ENCODE data around the gene IRX4.

Gene IRX4

GRCh38 chr5:1880377-1881025 lies 2.2 kb downstream of the IRX4 start:
- H3K9me3 Mint-ChIP-seq, result no peaks in the 10 kb centered on the region
- CTCF ChIA-PET, result no interaction called here
- H3K4me1 Mint-ChIP-seq, result peaks cover 3% of the 10 kb centered on the region
- peak overlapping the region; percentile 24 for H3K27ac Mint-ChIP-seq
- H3K36me3 Mint-ChIP-seq, result peaks cover 2% of the 10 kb centered on the region
- no peak overlapping the region for H3K4me3 Mint-ChIP-seq
- no peak for DNase-seq
- peaks cover 100% of the 10 kb centered on the region for H3K27me3 Mint-ChIP-seq

GRCh38 chr5:1879292-1880263 lies 3.1 kb downstream of the IRX4 start:
- CTCF ChIA-PET, result no interaction called here
- Mint-ChIP-seq H3K4me1 (peaks cover 3% of the 10 kb centered on the region), H3K27ac (no peak overlapping the region), H3K36me3 (peaks cover 2% of the 10 kb centered on the region), H3K4me3 (peak overlapping the region; percentile 12), H3K9me3 (no peaks in the 10 kb centered on the region), H3K27me3 (peaks cover 100% of the 10 kb centered on the region)
- DNase-seq, result no peak

- no peak for DNase-seq
- Mint-ChIP-seq H3K9me3 (no peaks in the 10 kb centered on the region), H3K27me3 (peaks cover 100% of the 10 kb centered on the region), H3K4me1 (peaks cover 3% of the 10 kb centered on the region), H3K36me3 (peaks cover 2% of the 10 kb centered on the region), H3K4me3 (no peak overlapping the region), H3K27ac (no peak overlapping the region)
- CTCF ChIA-PET, result no interaction called here
These were observed 4.5 kb downstream of the IRX4 start for GRCh38 chr5:1878050-1878849.

- Mint-ChIP-seq H3K27me3 (peaks cover 100% of the 10 kb centered on the region), H3K9me3 (no peaks in the 10 kb centered on the region), H3K36me3 (peaks cover 2% of the 10 kb centered on the region), H3K4me3 (no peak overlapping the region), H3K4me1 (peaks cover 3% of the 10 kb centered on the region), H3K27ac (peak overlapping the region; percentile 9)
- CTCF ChIA-PET, result no interaction called here
- DNase-seq, result no peak
These were observed 5.3 kb downstream of the IRX4 start for GRCh38 chr5:1877103-1878049.

GRCh38 chr5:1876660-1877064 lies 6.1 kb downstream of the IRX4 start:
- DNase-seq, result no peak
- H3K36me3 Mint-ChIP-seq, result peaks cover 2% of the 10 kb centered on the region
- CTCF ChIA-PET, result no interaction called here
- peaks cover 98% of the 10 kb centered on the region for H3K27me3 Mint-ChIP-seq
- H3K4me1 Mint-ChIP-seq, result peaks cover 3% of the 10 kb centered on the region
- H3K27ac Mint-ChIP-seq, result no peak overlapping the region
- H3K9me3 Mint-ChIP-seq, result no peaks in the 10 kb centered on the region
- H3K4me3 Mint-ChIP-seq, result no peak overlapping the region

GRCh38 chr5:1875843-1876659 lies 6.7 kb downstream of the IRX4 start:
- H3K4me1 Mint-ChIP-seq, result peaks cover 3% of the 10 kb centered on the region
- peaks cover 2% of the 10 kb centered on the region for H3K36me3 Mint-ChIP-seq
- no peak overlapping the region for H3K4me3 Mint-ChIP-seq
- H3K9me3 Mint-ChIP-seq, result no peaks in the 10 kb centered on the region
- DNase-seq, result no peak
- CTCF ChIA-PET, result no interaction called here
- peaks cover 92% of the 10 kb centered on the region for H3K27me3 Mint-ChIP-seq
- H3K27ac Mint-ChIP-seq, result peak overlapping the region; percentile 24

- peaks cover 3% of the 10 kb centered on the region for H3K4me1 Mint-ChIP-seq
- peaks cover 85% of the 10 kb centered on the region for H3K27me3 Mint-ChIP-seq
- CTCF ChIA-PET, result no interaction called here
- no peak for DNase-seq
- no peak overlapping the region for H3K4me3 Mint-ChIP-seq
- H3K9me3 Mint-ChIP-seq, result no peaks in the 10 kb centered on the region
- H3K36me3 Mint-ChIP-seq, result peaks cover 2% of the 10 kb centered on the region
- peak overlapping the region; percentile 70 for H3K27ac Mint-ChIP-seq
These were observed 7.4 kb downstream of the IRX4 start for GRCh38 chr5:1875281-1875842.

GRCh38 chr5:1874771-1875220 lies 7.9 kb downstream of the IRX4 start:
- DNase-seq, result no peak
- Mint-ChIP-seq H3K27me3 (peaks cover 80% of the 10 kb centered on the region), H3K27ac (no peak overlapping the region), H3K36me3 (peaks cover 2% of the 10 kb centered on the region), H3K4me3 (no peak overlapping the region), H3K4me1 (peaks cover 3% of the 10 kb centered on the region), H3K9me3 (no peaks in the 10 kb centered on the region)
- CTCF ChIA-PET, result no interaction called here

- CTCF ChIA-PET, result no interaction called here
- Mint-ChIP-seq H3K36me3 (no peaks in the 10 kb centered on the region), H3K4me3 (no peak overlapping the region), H3K27me3 (peaks cover 75% of the 10 kb centered on the region), H3K4me1 (peaks cover 3% of the 10 kb centered on the region), H3K9me3 (no peaks in the 10 kb centered on the region), H3K27ac (no peak overlapping the region)
- DNase-seq, result no peak
These were observed 8.4 kb downstream of the IRX4 start for GRCh38 chr5:1874348-1874747.

- Mint-ChIP-seq H3K9me3 (no peaks in the 10 kb centered on the region), H3K27ac (peak overlapping the region; percentile 19), H3K4me1 (peaks cover 3% of the 10 kb centered on the region), H3K36me3 (no peaks in the 10 kb centered on the region), H3K27me3 (peaks cover 73% of the 10 kb centered on the region), H3K4me3 (no peak overlapping the region)
- CTCF ChIA-PET, result no interaction called here
- no peak for DNase-seq
These were observed 9.3 kb downstream of the IRX4 start for GRCh38 chr5:1873243-1873959.

GRCh38 chr5:1871441-1871840 lies 11.3 kb downstream of the IRX4 start:
- H3K27ac Mint-ChIP-seq, result no peak overlapping the region
- H3K4me3 Mint-ChIP-seq, result no peak overlapping the region
- no peaks in the 10 kb centered on the region for H3K9me3 Mint-ChIP-seq
- peaks cover 69% of the 10 kb centered on the region for H3K27me3 Mint-ChIP-seq
- CTCF ChIA-PET, result no interaction called here
- DNase-seq, result no peak
- peaks cover 3% of the 10 kb centered on the region for H3K4me1 Mint-ChIP-seq
- no peaks in the 10 kb centered on the region for H3K36me3 Mint-ChIP-seq

Measured in activated naive CD4-positive, alpha-beta T cell treated with anti-CD3 and anti-CD28 coated beads, Interleukin-2, amount 10 ng/mL, durations not matched to agents 7 days and 5 days (primary cell).